GM10266 (cell line): ENCODE measurements around the gene NPHS2.

Experiments
- DNase-seq: peaks from one replicate; pipeline ENCODE4 v3.0.0; 2012; ENCODE audit errors: extremely low spot score
- CTCF ChIP-seq: IDR thresholded peaks from 2 replicates; pipeline ENCODE4 v1.5.1; 2012; ENCODE audit warnings: mild to moderate bottlenecking, low read depth; ENCODE audit not compliant: control insufficient read depth, insufficient read depth; ENCODE audit errors: missing control alignments

The NPHS2 gene

GRCh38 chr1:179558078-179558477, 17.7 kb downstream of the NPHS2 start:
- no peak for TF ChIP-seq CTCF
- no peak for DNase-seq

GRCh38 chr1:179554427-179554826, 21.3 kb downstream of the NPHS2 start:
- no peak for TF ChIP-seq CTCF
- no peak for DNase-seq

GRCh38 chr1:179550746-179551682, 24.7 kb downstream of the NPHS2 start:
- DNase-seq: no peak
- no peak for TF ChIP-seq CTCF

- TF ChIP-seq CTCF: no peak
- no peak for DNase-seq
Measured at GRCh38 chr1:179549368-179549700, 26.4 kb downstream of the NPHS2 start.

GRCh38 chr1:179548666-179549367, 26.9 kb downstream of the NPHS2 start:
- TF ChIP-seq CTCF: no peak
- no peak for DNase-seq

- DNase-seq: no peak
- TF ChIP-seq CTCF: no peak
Measured at GRCh38 chr1:179547021-179547535, 28.7 kb downstream of the NPHS2 start.

- DNase-seq: no peak
- TF ChIP-seq CTCF: no peak
Measured at GRCh38 chr1:179545321-179545720, 30.4 kb downstream of the NPHS2 start.
